ENCODE results near the gene PALD1.

GRCh38 chr10:70596110-70596798 lies 117.7 kb downstream of the PALD1 start:
- TF ChIP-seq CTCF (IDR thresholded peaks at IDR 0.05), result no peak
- TF ChIP-seq EZH2 (IDR thresholded peaks at IDR 0.05), result no peak
- no peak for TF ChIP-seq EZH2phosphoT487 (IDR thresholded peaks at IDR 0.05)

All from neural progenitor cell (in vitro differentiated cells).